Common myeloid progenitor, CD34-positive (primary cell): ENCODE results near the gene GJD3.

Source experiments
- CTCF ChIA-PET: fragments of 350-600 bp; sonication (Branson Sonifier 250); formaldehyde crosslinking; loops from one replicate; lab custom pipeline; 2021; ENCODE audit warnings: antibody characterized with exemption; lab: Charles Lee
- POLR2A ChIA-PET: fragments of 350-600 bp; sonication (Branson Sonifier 250); formaldehyde crosslinking; loops from one replicate; lab custom pipeline; 2021; ENCODE audit warnings: antibody characterized with exemption; lab: Charles Lee
- DNase-seq, 3 donors: peaks; one replicate each; pipeline versions ENCODE4 v3.0.0 to v3.0.0-alpha.2; 2013
- H3K27ac ChIP-seq, 2 experiments: 1 replicate in 1 of 2; 2 replicates in 1 of 2; pipeline ENCODE4 v1.7.0; 2013; ENCODE audit warnings: inconsistent platforms in 2 of 2, low read length in 2 of 2, mild to moderate bottlenecking in 2 of 2, low read depth in 1 of 2, moderate library complexity in 1 of 2; ENCODE audit not compliant: severe bottlenecking in 2 of 2, insufficient read depth in 1 of 2, poor library complexity in 1 of 2
- H3K27me3 ChIP-seq, 5 experiments: replicated peaks in 2 of 5; 1 replicate in 3 of 5; 2 replicates in 2 of 5; pipeline versions ENCODE4 v1.6.1 to v1.7.0; 2013; ENCODE audit warnings: low read length in 4 of 5, mild to moderate bottlenecking in 2 of 5, moderate library complexity in 2 of 5, inconsistent platforms in 1 of 5; ENCODE audit not compliant: insufficient read depth in 5 of 5, control insufficient read depth in 4 of 5
- H3K36me3 ChIP-seq, 4 experiments: 1 replicate in 2 of 4; 2 replicates in 2 of 4; pipeline versions ENCODE4 v1.6.1 to v1.7.0; 2013; ENCODE audit warnings: low read length in 3 of 4, control low read depth in 1 of 4, mild to moderate bottlenecking in 1 of 4; ENCODE audit not compliant: control insufficient read depth in 4 of 4, insufficient read depth in 4 of 4
- H3K4me1 ChIP-seq, 4 experiments: 1 replicate in 3 of 4; 2 replicates in 1 of 4; pipeline versions ENCODE4 v1.6.1 to v1.7.1; 2013; ENCODE audit warnings: low read length in 3 of 4, mild to moderate bottlenecking in 3 of 4, control low read depth in 1 of 4, inconsistent platforms in 1 of 4, moderate library complexity in 1 of 4; ENCODE audit not compliant: control insufficient read depth in 4 of 4, insufficient read depth in 4 of 4; ENCODE audit errors: control extremely low read depth in 1 of 4
- H3K4me3 ChIP-seq, 7 experiments: 1 replicate in 4 of 7; 2 replicates in 3 of 7; pipeline versions ENCODE4 v1.5.1 to v1.7.0; 2013; ENCODE audit warnings: mild to moderate bottlenecking in 7 of 7, low read length in 6 of 7, moderate library complexity in 6 of 7, inconsistent platforms in 2 of 7, low read depth in 2 of 7, control low read depth in 1 of 7; ENCODE audit not compliant: insufficient read depth in 4 of 7, control insufficient read depth in 1 of 7; ENCODE audit errors: extremely low read depth in 1 of 7
- H3K9me3 ChIP-seq, 5 experiments: 1 replicate in 4 of 5; 2 replicates in 1 of 5; pipeline versions ENCODE4 v1.6.1 to v1.7.1; 2013; ENCODE audit warnings: low read length in 4 of 5, mild to moderate bottlenecking in 2 of 5, inconsistent platforms in 1 of 5, low read depth in 1 of 5, moderate library complexity in 1 of 5; ENCODE audit not compliant: control insufficient read depth in 4 of 5, insufficient read depth in 2 of 5; ENCODE audit errors: control extremely low read depth in 1 of 5
- WGBS: methylation state at CpG from one replicate; pipeline ENCODE4 v1.1.5; 2013; ENCODE audit not compliant: insufficient coverage; 5-methylcytosine and 5-hydroxymethylcytosine counted together

Gene GJD3

DNA sequence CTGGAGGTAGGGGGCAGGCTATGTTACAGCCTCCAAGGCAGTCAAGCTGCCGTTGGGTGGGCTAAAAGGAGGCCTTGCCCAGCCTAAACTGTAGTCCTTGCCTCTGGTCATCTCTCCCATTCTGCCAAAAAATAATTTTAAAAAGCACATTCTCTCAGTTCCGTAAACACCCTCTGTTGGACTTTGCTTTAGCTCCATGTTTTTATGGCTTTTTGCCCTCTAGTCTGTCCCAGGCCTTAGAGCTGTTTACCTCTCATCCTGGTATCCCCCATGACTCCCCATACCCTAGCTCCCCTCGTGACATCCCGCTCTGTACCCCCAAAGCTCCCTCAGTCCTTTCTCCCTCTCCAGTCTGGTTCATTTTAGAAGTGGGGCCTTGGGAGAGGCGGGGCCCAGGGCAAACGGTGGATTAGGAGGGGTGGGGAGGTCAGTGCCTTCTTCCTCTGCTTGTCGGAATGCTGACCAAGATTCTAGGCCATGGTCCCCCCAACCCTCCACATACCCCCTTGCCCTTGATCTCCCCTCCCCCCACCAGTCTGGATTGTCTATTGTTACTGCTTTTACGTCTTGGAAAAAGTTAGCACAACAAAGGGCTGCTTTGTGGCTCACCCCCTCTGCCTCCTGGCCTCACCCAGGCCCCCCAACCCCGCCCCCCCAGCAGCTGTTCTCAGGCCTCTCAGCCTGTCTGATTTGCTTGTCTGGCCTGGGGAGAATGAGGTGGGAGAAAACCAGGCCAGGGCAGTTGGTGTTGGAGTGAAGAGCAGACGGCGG lies 18.4 kb downstream of the GJD3 start:
- peaks cover 0 to 26% (median 16%) of the 10 kb centered on the region in 4 experiments for H3K36me3 ChIP-seq
- peaks cover 17 to 91% (median 76%) of the 10 kb centered on the region in 4 experiments for H3K4me1 ChIP-seq
- H3K27ac ChIP-seq, result peak overlapping the region in 1 of 2 experiments; percentile 43
- 75% methylated on average over 4 of the region's 11 CpGs for WGBS
- H3K9me3 ChIP-seq, result no peaks in the 10 kb centered on the region
- H3K4me3 ChIP-seq, result peak overlapping the region in 6 of 7 experiments; percentile 38 to 90 (median 60)
- no peaks in the 10 kb centered on the region for H3K27me3 ChIP-seq
- ChIA-PET POLR2A (interaction anchor here (0.6 to 8.3 kb wide), 6 partner anchors 9 to 121 kb away, joined by 3 to 195 read pairs (median 4); no protein-coding TSS in a partner anchor), CTCF (interaction anchor here (8.5 to 32.6 kb wide), 2 partner anchors 7 to 34 kb away, joined by 90 to 1388 read pairs; partner anchors contain the start of genes CDC6 and RARA)
- no peak for DNase-seq

DNA sequence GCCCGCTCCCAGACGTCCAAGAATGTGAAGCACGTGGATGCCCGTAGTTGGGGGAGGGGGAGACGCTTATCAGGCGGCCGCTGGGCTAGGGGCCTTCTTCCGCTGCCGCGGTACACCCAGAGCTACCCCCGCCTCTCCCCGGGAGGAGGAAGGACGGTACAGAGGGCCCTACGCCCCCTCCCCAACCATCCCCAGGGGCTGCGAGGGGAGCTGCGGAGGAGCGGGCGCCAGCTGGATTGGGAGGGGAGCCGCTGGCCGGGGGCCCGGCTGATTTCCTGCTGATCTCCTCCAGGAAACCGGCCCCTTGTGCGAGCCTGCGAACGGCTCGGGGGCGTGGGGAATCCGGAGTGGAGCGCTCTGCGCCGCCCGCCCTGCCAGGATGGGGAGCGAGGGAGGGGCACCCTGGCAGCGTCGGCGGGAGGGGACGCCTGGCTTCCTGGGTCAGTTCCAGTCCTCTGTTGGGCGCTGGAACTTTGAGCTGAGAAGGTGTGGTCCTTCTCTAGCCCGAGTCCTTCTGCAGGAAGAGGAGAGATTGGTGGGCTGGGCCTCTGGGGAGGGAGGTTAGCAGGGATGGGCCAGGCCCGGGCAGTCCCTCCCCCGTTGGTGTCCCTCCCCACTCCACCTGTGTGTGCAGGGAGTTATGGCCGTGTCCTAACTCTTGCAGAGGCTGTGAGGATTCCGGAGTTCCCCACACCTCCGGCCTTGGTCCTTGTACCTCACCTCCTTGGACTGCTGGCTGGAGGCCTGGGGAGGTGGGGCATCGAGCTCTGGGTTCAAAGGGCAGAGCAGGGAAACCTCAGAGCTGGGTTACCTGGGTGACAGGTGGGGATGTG lies 19.2 kb downstream of the GJD3 start:
- H3K4me3 ChIP-seq, result peak overlapping the region; percentile 6 to 90 (median 62)
- H3K36me3 ChIP-seq, result peaks cover 0 to 24% (median 13%) of the 10 kb centered on the region in 4 experiments
- peak overlapping the region; percentile 33 to 43 for H3K27ac ChIP-seq
- DNase-seq, result peak in 2 of 3 donors; percentile 60 to 66
- ChIA-PET CTCF (interaction anchor here (8.5 to 32.6 kb wide), 2 partner anchors 8 to 33 kb away, joined by 90 to 1388 read pairs; partner anchors contain the start of genes CDC6 and RARA), POLR2A (interaction anchor here (0.6 to 8.3 kb wide), 9 partner anchors 9 to 276 kb away, joined by 3 to 195 read pairs (median 5); no protein-coding TSS in a partner anchor)
- H3K27me3 ChIP-seq, result no peaks in the 10 kb centered on the region
- WGBS, result under 1% methylated on average over 23 of the region's 45 CpGs
- no peaks in the 10 kb centered on the region for H3K9me3 ChIP-seq
- peaks cover 21 to 93% (median 84%) of the 10 kb centered on the region in 4 experiments for H3K4me1 ChIP-seq

DNA sequence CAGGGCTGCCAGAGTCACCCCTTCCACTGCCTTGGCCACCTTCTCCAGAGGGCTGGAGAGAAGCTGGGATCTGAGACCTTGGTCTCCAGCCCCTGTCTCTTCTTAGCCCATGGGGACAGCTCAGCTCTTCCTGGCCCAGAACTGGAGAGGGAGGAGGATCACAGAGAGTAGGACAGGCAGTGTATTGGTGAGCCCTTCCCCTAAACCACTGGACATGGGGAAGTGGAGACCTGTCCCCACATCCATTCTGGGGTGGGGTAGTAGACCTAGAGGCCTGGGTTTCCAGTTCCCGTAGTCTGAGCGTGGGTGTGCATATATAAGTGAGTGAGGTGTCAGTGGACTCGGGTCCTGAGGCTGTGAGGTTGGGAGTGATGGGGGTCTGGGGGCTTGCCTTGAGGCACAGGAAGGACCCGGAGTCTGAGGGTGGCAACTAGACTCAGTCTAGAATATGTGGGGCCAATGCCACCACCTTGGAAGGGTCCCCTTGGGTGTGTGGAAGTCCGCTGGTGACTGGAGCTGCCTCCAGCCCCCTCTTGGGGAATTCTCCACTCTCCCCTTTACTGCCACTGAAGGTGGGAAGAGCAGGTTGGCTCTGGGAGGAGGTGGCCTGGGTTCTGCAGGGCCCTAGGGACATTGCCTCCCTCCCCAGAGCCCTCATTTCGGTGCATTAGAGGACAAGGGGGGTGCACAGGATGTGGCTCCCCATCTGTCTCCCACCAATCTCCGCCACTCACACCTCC lies 19.9 kb downstream of the GJD3 start:
- POLR2A ChIA-PET, result interaction anchor here (0.6 to 8.3 kb wide), 6 partner anchors 13 to 275 kb away, joined by 3 to 195 read pairs (median 4); no protein-coding TSS in a partner anchor
- peaks cover 0 to 19% (median 9%) of the 10 kb centered on the region in 4 experiments for H3K36me3 ChIP-seq
- H3K4me1 ChIP-seq, result peaks cover 23 to 97% (median 92%) of the 10 kb centered on the region in 4 experiments
- peak overlapping the region in 6 of 7 experiments; percentile 40 to 90 (median 62) for H3K4me3 ChIP-seq
- H3K9me3 ChIP-seq, result no peaks in the 10 kb centered on the region
- 13% methylated on average over 3 of the region's 7 CpGs for WGBS
- CTCF ChIA-PET, result interaction anchor here (8.5 to 32.6 kb wide), 2 partner anchors 9 to 32 kb away, joined by 90 to 1388 read pairs; partner anchors contain the start of genes CDC6 and RARA
- no peaks in the 10 kb centered on the region for H3K27me3 ChIP-seq
- DNase-seq, result no peak
- H3K27ac ChIP-seq, result peak overlapping the region in 1 of 2 experiments; percentile 43

DNA sequence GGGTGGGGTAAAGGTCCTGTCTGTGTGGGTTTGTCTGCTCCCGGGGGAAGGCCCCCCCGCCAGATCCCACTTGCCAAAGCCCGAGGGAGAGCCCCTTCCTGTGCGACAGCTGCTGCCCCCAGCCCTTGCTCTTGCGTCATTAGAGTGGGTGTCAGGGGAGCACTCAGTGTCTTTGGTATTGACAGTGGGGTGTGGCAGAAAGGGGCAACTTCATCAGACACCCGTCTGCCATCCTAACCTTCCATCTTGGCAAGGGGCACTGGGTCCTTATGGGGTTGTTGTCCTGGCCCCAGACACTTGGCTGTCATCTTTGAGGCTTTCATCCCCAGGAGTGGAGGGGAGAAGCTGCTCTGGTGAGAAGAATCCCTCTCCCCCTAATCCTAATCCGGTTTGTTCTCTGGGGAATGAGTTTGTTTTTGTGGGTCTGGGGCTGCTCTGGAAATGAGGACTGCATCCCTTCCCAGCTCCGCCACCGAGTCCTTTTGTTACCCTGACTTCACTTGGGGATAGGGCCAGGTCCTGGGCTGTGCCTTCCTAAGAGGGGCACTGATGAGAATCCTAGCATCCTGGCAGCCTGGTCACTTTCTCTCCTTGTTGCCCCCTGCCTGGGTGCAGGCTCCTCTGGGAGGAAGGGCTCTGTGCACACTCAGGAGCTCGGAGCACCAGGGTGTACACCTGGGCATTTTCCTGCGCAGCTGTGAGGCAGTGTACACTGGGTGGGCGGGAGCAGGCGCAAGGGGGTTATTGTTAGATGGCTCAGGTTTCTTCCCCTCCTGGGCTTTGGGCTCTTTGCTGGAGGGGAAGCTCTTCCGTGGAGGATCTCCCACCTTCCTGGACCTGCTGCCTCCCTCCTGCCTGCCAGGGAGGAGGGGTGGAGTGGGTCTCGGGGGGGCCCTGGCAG lies 21.1 kb downstream of the GJD3 start:
- Histone ChIP-seq H3K27ac (no peak overlapping the region), H3K4me3 (peak overlapping the region in 6 of 7 experiments; percentile 6 to 91 (median 78)), H3K4me1 (peaks cover 27 to 99% (median 94%) of the 10 kb centered on the region in 4 experiments), H3K27me3 (no peaks in the 10 kb centered on the region), H3K9me3 (no peaks in the 10 kb centered on the region), H3K36me3 (peaks cover 0 to 9% (median 3%) of the 10 kb centered on the region in 4 experiments)
- ChIA-PET CTCF (interaction anchor here (8.5 to 32.6 kb wide), 2 partner anchors 10 to 31 kb away, joined by 90 to 1388 read pairs; partner anchors contain the start of genes CDC6 and RARA), POLR2A (interaction anchor here (1.1 to 8.3 kb wide), 5 partner anchors 12 to 33 kb away, joined by 4 to 195 read pairs (median 14); no protein-coding TSS in a partner anchor)
- DNase-seq, result no peak
- 0% methylated on average over 2 of the region's 15 CpGs for WGBS

DNA sequence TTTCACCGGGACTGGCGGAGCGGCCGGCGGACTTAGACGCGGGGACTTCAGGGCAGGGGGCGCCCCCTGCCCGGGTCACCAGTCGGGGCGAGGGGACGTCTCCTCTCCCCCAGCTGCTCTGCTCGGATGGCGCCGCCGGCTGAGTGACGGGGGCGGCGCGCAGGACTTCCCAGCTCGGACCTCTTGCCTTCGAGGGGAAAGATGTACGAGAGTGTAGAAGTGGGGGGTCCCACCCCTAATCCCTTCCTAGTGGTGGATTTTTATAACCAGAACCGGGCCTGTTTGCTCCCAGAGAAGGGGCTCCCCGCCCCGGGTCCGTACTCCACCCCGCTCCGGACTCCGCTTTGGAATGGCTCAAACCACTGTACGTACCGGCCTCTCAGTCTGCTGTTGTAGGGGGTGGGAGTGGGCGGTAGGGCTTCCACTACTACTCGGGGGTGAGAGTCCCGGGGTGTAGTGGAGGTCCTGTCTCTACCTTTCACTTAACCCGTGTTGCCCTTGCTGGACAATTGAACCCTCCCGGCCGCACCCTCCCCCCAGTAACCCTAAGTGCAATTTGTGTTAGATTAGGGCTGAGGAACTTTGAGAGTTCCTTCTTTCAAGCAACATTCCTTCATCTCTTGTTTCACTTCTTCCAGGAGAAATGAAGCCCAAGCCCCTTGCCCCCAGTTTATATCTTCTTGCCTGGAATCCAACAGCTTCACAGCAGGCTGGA lies 21.9 kb downstream of the GJD3 start:
- peak overlapping the region; percentile 38 to 91 (median 76) for H3K4me3 ChIP-seq
- peak overlapping the region in 1 of 2 experiments; percentile 82 for H3K27ac ChIP-seq
- no peaks in the 10 kb centered on the region for H3K9me3 ChIP-seq
- peaks cover 0 to 11% (median 3%) of the 10 kb centered on the region in 4 experiments for H3K36me3 ChIP-seq
- no peaks in the 10 kb centered on the region for H3K27me3 ChIP-seq
- peaks cover 25 to 99% (median 94%) of the 10 kb centered on the region in 4 experiments for H3K4me1 ChIP-seq
- DNase-seq, result no peak
- WGBS, result 2% methylated on average over 17 of the region's 38 CpGs
- POLR2A ChIA-PET, result interaction anchor here (0.7 to 8.3 kb wide), 9 partner anchors 9 to 35 kb away, joined by 3 to 195 read pairs (median 5); no protein-coding TSS in a partner anchor
- CTCF ChIA-PET, result interaction anchor here (8.5 to 32.6 kb wide), 2 partner anchors 11 to 30 kb away, joined by 90 to 1388 read pairs; partner anchors contain the start of genes CDC6 and RARA
